HG03432 (cell line): ENCODE data around the gene MOK.

Experiments used
- ATAC-seq: cut with Tn5 transposase; IDR thresholded peaks from one replicate; pipeline ENCODE4 v1.9.1; 2021; ENCODE audit warnings: mild to moderate bottlenecking, moderate library complexity; ENCODE audit not compliant: unreplicated experiment

Gene MOK

DNA sequence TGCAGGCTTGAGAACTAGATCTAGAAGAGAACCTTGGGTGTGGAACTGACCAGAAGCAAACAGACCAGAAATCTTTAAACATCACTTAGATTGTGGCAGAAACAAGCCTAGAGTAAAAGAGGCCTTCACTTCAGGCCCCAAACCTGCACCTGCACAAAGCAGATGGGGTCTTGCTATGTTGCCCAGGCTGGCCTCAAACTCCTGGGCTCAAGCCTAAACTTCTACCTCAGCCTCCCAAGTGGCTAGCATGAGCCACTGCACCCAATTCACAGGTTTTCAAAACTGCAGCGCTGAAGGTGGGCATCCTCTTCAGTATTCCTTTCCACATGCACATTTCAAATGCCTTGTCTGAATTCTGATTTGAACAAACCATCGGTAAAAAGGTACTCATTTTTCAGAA, 19.9 kb downstream of the MOK start:
- ATAC-seq = no peak

DNA sequence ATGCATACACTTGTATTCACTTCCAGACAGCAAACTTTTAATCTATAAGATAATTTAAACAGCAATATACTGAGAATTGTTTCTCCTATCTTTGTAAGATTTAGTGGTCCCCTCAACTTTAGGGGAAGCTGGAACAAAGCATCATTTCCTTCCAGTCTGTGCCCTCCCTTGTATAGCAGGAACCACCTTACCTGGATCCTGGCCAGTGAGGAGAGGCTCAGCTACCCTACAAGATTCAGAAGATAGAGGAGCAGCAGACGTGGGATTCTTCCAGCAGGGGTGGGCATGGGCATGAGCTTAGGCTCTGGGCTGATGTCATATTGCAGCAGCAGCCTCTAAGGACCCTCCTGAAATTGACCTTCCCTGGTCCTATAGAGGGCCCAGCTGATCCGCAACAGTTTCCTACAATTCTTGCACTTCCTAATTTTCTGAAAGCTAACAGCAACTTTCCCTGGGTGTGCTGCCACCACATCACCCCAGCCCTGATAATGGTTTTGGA, 21.3 kb downstream of the MOK start:
- ATAC-seq = no peak

DNA sequence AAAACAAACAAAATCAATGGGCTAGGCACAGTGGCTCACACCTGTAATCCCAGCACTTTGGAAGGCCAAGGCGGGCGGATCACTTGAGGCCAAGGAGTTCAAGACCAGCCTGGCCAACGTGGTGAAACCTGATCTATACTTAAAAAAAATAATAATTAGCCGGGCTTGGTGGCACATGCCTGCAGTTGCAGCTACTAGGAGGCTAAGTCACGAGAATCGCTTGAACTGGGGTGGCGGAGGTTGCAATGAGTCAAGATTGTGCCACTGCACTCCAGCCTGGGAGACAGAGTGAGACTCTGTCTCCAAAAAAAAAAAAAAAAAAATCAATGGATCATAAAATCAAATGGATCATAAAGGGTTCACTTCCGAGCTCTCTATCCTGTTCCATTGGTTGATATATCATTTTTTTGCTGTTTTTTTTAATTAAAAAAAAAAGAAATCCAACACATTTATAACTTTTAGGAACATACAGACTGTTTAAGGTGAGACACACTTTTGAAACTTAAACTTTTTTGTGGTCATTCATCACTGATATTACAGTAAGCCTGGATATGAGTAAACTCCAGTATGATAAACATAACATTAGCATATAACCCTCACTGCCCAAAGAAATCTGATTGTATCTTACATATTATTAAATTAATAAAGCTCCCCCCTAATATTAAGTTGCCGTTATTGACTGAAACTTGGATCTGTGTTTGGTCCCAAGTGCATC, 22.1 kb downstream of the MOK start:
- no peak for ATAC-seq

DNA sequence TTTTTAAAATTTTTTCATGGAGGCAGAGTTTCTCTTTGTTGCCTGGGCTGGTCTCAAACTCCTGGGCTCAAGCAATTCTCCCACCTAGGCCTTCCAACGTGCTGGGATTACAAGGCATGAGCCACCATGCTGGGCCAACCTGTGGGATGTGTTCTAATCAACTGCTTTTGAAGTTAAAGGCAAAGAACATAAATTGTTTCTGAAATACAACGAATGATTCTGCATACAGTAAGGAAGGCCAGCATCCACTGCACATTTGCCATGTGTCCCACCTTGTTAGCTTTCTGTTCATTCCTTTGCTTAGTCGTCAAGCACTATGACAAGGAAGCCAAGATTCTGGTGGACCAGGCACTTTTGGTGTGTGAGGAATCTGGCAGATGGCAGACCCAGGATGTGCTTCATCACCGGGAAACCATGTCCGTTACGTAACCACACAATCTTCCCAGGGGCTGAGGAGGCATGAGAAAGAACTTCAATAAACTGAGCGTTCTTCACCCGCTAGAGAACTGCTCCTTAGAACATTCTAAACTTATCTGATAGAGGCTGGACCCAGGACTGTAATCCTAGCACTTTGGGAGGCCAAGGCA, 24.5 kb downstream of the MOK start:
- no peak for ATAC-seq

DNA sequence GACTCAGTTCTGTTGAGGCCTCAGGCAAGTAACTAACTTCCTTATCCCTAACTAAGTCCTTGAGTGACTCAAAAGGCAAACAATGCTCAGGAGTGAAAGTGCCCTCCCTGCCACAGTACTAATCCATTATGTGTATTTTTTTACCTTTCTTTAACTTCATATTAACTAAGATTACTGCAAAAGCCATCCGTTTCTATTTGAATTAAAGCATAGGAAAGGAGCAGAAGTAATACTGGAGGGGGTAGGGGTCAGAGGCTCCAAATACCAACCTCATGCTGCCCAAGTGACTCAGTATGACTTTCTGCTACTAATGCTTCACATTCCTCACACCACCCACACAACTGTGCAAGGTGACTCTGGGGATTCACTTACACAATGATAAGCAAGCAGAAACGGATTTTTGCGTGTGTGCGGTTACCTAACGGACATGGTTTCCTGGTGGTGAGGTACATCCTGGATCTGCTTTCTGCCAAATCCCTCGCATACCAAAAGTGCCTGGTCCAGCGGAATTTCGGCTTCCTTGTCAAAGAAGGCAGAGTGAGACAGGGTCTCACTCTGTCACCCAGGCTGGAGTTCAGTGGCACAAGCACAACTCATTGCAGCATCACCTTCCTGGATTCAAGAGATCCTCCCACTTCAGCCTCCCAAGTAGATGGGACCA, 25.1 kb downstream of the MOK start:
- ATAC-seq = no peak

DNA sequence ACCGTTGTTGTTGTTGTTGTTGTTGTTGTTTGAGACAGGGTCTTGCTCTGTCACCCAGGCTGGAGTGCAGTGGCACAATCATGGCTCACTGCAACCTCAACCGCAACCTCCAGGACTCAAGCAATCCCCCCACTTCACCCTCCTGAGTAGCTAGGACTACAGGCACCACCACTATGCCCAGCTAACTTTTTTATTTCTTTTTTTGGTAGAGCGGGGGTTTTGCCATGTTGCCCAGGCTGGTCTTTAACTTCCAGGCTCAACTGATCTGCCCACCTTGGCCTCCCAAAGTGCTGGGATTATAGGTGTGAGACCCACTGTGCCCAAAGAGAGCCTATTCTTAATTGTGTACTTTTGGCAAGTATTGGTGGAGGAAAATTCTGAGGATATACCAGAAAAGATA, 25.7 kb downstream of the MOK start:
- ATAC-seq = no peak

DNA sequence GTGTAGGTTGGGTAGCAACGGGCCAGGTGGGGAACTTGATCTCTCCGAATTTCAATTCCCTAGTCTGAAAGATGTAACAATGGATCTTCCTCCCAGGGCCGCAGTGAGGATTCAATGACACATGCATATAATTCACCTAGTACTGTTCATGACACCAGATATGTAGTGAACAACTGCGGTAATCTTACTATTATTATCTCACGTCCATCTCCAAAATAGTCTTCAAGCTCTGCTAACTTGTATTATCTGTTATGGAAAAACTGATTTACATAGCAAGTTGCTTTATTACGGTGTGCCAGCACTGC, 26.4 kb downstream of the MOK start:
- no peak for ATAC-seq

DNA sequence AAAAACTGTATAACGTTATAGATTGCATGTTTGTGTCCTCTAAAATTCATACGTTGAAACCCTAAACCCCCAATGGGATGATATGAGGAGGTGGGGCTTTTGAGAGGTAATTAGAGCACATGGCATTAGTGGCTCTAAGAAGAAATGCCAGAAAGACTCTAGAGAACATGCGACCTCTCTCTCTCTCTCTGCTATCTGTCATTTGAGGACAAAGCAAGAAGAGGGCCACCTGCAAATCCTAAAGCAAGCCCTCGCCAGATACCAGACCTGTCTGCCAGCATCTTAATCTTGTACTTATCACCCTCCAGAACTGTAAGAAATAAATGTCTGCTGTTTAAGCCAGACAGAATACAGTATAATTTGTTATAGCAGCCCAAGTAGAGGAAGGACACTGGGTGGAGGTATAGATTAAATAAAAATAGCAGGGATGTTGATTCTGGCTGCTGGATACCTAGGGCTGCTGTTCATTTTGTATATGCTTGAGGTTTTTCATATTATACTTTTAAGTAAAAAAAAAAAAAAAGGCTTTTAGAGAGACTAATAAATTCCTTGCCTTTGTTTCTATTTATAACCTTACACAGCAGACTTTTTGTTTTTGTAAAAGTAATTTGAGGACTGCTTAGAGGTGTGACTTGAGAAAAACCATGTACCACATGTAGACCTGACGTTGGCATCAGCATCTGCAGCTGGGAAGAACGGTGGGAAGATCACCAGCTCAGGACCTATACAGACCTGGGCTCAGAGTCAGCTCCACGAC, 26.9 kb downstream of the MOK start:
- no peak for ATAC-seq

DNA sequence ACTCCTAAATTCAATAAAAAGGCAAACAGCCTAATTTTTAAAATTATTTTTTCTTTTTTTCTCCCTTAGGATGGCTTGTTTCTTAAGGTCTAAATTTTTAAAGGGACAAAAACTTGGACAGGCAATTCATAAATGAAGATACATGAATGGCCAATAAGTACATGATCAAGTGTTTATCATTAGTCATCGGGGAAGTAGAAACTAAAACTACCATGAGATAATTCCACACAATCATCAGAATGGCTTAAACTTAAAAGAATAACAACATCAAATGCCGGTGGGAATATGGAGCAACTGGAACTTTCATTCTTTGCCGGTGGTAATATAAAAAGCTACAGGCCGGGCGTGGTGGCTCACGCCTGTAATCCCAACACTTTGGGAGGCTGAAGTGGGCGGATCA, 29.1 kb downstream of the MOK start:
- ATAC-seq = no peak

DNA sequence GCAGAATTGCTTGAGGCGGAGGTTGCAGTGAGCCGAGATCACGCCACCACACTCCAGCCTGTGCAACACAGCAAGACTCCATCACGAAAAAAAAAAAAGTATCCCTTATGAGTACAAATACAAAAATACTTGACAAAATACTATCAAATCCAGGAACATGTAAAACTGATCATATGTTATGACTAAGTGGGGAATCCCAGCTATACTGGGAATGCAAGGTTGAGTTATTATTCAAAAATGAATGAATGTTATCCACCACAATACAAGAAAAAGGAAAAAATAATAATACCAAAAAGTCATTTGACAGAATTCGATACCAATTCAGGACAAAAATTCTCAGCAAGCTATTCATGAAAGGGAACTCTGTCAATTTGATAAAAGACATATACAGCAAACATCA, 32.6 kb downstream of the MOK start:
- no peak for ATAC-seq

DNA sequence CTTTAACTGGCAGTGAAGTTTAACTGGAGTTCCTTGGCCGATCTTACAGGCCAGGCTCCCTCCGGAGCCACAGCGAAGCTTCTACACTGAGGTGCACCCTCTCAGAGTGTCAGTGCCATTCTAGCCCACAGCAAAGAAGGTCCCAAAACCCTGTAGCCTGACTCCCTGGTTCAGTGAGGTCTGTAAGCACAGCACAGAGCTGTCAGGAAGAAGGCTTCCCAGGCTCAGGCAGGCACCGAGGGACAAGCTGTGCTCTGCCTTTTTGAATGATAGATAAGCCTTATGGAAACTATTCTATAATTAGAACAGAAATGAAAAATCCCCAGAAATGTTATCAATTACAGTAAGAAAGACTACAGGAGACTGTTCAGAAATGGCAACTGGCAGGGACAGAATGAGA, 40.2 kb downstream of the MOK start:
- ATAC-seq = no peak

DNA sequence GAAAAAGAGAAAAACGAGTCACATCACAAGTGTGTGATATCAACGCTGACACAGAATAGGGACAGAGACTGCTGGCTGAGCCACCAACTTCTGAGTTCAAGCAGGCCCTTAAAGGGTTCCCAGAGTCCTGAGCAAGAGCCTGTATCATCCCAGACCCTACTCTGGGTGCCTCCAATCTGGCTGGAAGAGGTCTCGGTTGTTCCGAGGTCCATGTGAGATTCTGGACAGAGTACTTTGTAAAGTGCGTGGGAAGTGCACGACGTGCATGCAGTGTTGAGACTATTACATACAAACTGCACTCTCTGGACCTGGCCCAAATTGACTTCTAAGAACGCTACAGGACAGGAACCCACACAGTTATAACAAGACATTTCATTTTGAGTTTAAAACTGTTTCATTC, 40.6 kb downstream of the MOK start:
- no peak for ATAC-seq

DNA sequence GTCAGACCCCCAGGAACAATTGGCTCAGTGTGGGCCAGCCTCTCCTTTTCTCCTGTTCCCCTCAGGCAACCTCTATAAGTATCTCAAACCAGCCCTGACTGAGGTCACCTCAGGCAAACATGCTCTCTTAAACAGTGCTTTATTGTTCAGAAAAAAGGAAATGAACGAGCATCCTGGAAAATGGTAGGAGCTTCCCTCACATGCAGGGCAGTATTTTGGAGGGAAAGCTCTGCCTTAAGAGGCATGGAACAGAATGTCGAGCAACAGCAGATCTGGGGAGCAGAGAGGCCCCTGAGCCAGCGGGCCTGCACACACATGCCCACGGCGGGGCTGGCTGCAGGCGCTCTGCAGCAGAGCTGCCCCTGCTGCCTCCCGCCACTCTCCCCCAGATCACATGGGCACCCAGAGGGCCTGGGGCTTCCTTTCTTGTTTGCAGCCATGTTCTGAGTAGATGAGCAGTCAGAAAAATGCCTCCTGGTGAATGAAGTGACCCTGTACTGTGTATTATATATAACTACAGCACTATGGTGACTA, 42.0 kb downstream of the MOK start:
- no peak for ATAC-seq

DNA sequence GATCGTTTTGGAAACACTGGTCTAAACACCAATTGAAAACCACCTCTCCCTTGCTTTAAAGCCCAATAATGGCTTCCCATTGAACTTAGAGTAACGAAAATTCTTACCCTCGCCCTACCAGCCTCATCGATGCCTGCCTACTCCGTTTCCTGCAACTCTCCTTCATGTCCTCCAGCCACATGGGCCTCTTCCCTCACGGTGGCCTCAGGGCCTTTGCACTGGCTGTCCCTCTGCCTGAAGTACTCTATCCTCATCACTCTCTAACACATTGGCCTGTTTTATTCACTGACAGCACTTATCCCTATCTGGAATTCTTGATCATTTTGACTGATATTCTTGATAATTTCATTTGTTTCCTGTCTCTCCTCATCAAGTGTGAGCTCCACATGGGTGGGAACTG, 46.8 kb downstream of the MOK start:
- ATAC-seq = no peak

DNA sequence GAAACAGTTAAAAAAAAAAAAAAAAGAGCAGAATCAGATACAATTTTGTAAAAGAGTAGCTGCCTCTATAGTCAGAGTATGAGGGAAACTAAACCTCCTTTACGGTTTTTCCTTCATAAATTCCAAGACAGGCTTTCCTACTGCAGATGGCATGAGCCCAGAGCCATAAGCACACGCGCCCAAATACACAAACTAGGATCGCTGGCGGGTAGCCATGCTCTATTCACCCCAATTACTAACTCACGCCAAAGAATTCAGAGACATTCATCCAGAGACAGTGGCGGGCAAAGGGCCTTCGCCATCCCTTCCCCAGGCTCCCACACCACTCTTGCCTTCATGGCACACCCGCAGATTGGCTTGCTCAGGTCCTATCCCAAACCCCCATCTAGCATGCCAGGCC, 48.2 kb downstream of the MOK start:
- ATAC-seq = no peak

DNA sequence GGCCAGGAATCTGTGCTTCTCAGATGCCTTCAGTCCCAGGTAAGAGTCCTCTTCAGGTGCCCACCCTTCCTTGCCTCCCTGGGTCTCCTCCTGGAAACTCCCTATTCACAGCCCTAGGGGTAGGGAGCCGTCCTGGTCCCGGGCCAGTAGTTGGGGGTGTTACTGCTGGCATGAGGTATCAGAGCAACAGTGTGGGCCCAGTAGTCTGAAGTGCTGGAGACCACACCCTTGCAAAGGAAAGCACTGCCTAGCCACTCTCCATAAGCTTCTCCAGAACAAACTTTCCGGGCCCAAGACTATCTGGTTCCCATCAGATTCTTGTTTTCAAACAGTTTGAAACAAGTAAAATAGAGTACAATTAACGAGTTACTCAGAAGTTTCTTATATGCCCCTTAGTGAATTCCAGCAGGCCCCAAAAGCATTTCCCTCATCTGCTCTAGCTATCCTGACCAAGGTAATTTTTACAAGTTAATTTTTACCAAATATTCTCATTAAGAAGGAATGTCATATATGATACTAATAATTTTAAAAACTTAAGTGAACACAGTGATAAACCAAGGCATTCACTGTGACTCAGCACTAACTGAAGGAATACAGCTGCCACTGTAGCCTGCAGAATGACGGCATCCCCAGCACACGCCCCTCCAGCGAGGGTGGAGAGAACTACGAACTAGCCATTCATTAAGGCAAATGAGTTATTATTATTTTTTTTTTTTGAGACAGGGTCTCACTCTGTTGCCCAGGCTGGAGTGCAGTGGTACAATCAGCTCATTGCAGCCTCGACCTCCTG, 49.4 kb downstream of the MOK start:
- ATAC-seq = no peak

DNA sequence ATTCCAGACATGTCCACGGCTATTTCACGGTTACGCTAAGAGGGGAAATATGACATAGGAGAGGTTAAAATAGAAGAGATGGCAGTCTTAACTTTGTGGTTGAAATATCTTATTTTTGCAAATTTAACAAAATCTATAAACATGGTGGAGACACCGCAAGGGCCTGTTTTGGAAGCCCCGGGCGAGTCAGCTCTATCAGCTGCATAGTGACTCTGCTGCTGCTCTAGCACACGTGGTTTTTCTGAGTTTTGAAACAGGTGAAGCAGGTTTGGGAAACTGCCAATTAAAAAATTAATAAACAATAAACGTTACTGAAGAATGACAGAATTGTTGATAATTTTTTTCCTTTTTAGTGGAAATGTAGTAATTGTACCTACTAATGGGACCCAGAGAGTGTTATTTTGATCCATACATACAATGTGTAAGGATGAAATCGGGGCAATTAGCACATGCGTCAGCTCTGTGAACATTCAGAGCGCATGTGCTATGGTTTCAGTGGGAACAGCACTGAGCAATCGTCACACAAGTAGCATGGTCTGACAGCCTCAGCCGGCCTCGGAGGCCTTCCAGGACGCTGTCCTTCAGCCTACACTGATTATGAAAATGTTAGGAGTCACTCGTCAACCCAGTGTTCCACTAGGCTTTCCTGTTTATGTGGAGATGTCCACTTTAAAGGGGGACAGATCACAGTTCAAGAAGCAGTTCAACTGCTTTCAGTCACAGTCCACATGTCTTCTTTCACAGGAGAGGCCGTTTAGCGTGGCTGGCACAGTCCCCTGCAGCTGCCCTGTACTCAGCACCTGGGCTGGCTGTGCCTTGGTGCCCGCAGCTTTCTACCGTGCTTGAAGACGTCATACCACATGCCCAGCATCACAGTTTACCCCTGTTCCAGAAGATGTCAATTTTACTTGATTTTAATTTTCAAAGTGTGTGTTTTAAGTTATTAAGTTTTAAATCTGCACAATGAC, 51.8 kb downstream of the MOK start:
- no peak for ATAC-seq

DNA sequence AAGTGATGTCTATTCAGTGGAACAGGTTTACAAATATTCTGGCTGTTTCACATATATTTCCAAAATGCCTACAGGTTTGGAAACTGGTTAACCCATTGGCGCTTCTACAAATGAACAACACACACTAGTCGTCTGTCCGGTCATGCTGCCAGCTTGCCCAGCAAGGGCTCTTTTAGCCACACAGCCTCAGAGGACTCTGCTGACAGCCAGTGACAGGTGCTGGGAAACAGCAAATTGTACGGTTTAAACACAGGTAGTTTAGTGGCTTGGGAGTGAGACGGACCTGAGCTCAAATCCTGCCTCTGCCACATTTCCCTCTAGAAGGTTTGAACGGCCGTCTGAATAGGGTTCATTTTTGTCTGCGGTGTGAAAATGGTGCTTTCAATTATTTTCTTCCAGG, 53.8 kb downstream of the MOK start:
- no peak for ATAC-seq

DNA sequence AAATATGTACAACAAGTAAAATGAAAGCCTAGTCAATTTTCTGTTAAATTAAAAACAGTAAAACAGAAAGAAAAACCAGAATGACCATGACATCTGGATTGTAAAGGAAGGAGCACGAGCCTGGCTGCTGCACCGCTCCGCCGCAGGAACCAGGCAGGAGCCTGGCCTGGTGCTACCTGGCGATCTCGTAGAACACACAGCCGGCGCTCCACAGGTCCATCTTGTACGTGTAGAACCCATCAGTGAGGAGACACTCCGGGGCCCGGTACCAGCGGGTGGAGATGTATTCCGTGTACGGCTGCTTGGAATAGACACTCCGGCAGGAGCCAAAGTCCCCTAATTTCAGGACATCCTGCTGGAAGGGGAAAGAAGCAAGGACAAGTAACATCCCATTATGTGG, 54.3 kb downstream of the MOK start:
- no peak for ATAC-seq

DNA sequence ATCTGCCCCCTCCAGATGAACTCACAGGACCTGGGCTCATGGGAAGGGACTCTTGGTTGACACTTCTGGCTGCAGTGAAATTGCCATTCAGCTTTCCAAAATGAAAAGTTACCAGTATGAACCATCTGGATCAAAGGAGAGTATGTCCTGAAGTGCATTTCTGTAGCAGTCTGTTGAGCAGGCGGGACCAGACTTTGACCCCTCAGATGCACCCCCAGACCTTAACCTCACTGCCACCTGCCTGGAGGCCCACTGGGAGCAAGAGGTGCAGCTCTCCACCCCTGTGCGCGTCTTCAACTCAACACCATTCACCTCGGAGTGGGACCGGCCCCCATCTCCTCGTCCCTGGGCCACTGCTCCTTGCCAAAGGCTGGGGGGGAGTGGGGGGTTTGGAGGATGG, 55.0 kb downstream of the MOK start:
- no peak for ATAC-seq
